SH-SY5Y (cell line): ENCODE measurements around the gene CLTA.

Source experiments
- GATA2 ChIP-seq: IDR thresholded peaks from 2 replicates; pipeline ENCODE4 v1.6.1; 2011; ENCODE audit warnings: mild to moderate bottlenecking, low read depth, low read length
- GATA3 ChIP-seq: IDR thresholded peaks from 2 replicates; pipeline ENCODE4 v1.6.1; 2011; ENCODE audit warnings: low read depth, mild to moderate bottlenecking, low read length, moderate library complexity

GRCh38 chr9:36191686-36192085, 965 bp downstream of the CLTA start:
- TF ChIP-seq GATA3 (no peak), GATA2 (no peak)
